ENCODE measurements around the gene SOWAHA. TPM values are rescaled to one million over a fixed set of nuclear protein-coding genes. Genes with fewer than 3 reads are reported as not detected.
"Not testable (repeated sequence)": the region's sequence is repeated elsewhere in the genome, so short reads cannot be mapped to it uniquely, and the experiment has no call there.

The SOWAHA gene
- total RNA-seq, 1 donor from 2014 or later, result 0.65 TPM

DNA sequence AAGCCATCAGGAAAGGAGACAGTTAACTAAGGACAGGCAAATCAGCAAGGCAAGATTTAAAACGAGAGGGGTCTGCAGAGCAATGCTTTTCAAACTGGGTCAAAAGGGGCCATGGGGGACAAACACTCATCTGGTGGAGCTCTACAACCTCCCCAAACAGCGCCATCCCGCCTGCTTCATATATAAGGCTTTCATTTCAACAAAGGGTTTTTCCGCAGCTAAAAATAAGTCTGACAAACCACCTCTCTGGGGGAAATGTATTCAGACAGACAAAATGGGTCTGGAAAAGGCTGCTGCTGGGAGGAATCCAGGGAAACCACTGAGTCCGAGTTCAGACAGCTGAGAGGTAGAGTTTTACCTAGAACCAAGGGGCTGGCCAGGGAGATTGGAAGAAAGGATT is 27.7 kb upstream of the SOWAHA start:
- Mint-ChIP-seq H3K9me3 (no peaks in the 10 kb centered on the region), H3K36me3 (ENCODE audit: low read depth) (no peaks in the 10 kb centered on the region), H3K4me3 (no peak overlapping the region), H3K4me1 (peaks cover 16% of the 10 kb centered on the region), H3K27ac (no peak overlapping the region), H3K27me3 (peaks cover 40% of the 10 kb centered on the region)
- intact Hi-C loops (cut with micrococcal nuclease), result no loop called here
- no peak for DNase-seq

DNA sequence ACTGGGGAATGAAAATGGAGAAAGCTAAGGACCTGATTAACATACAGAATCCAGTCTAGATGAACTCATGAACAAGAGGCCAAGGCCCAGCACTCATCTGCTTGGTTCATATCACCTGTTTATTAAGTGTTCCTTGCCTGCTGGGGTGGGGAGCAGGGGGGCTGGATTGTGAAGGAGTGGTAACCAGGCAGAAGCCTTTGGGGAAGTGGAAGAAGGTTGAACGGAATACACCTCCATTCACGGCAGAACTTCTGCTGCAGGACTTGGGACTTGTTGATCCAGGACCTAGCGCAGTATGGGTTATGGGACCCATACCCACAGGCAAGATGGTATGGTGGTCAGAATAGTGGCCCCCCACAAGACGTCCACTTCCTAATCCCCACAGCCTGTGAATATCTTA is 27.2 kb upstream of the SOWAHA start:
- intact Hi-C loops (cut with micrococcal nuclease), result no loop called here
- peaks cover 15% of the 10 kb centered on the region for H3K4me1 Mint-ChIP-seq
- no peaks in the 10 kb centered on the region for H3K36me3 Mint-ChIP-seq (ENCODE audit: low read depth)
- no peak for DNase-seq
- no peak overlapping the region for H3K27ac Mint-ChIP-seq
- peaks cover 36% of the 10 kb centered on the region for H3K27me3 Mint-ChIP-seq
- no peaks in the 10 kb centered on the region for H3K9me3 Mint-ChIP-seq
- H3K4me3 Mint-ChIP-seq, result no peak overlapping the region

DNA sequence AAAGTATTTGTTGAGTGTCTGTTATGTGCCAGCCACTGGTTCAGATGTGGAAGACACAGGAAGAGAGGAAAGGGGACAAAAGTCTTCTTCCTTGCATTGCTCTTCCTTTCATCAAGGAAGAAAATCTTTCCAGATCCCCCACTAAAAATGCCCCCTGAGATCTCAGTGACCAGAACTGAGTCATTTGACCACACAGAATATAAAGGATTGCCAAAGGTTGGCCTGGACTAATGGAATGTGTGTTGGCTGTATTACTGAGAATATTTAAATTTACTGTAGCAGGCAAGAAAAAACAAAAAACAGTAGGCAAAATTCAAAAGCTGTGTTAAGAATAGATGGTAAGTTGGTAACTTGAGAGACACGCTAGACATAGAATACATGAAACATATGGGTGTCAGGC is 26.0 kb upstream of the SOWAHA start:
- H3K36me3 Mint-ChIP-seq (ENCODE audit: low read depth), result no peaks in the 10 kb centered on the region
- H3K9me3 Mint-ChIP-seq, result no peaks in the 10 kb centered on the region
- peaks cover 7% of the 10 kb centered on the region for H3K4me1 Mint-ChIP-seq
- intact Hi-C loops (cut with micrococcal nuclease), result no loop called here
- no peak overlapping the region for H3K4me3 Mint-ChIP-seq
- no peak overlapping the region for H3K27ac Mint-ChIP-seq
- H3K27me3 Mint-ChIP-seq, result peaks cover 24% of the 10 kb centered on the region
- DNase-seq, result no peak

DNA sequence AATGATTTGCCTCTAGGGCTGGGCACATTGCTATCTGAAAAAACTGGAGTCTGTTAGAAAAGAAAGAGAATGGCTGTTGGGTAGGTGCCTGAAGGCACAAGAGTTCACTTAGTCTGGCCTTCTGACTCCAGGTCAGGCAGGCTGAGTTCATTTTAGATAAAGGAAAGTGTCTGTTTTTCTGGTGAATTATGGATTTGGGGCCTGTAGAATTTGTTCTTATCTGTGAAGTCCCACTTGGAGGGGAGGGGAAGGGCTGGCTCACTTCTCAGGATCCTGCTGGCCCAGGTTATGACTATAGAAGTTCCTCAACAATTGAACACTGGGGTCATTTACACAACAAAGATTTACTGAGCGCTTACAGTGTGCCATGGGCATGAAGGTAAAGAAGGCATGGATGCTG is 24.6 kb upstream of the SOWAHA start:
- Mint-ChIP-seq H3K27ac (no peak overlapping the region), H3K27me3 (peaks cover 20% of the 10 kb centered on the region), H3K36me3 (ENCODE audit: low read depth) (no peaks in the 10 kb centered on the region), H3K4me1 (peaks cover 3% of the 10 kb centered on the region), H3K9me3 (no peaks in the 10 kb centered on the region), H3K4me3 (no peak overlapping the region)
- intact Hi-C loops (cut with micrococcal nuclease), result no loop called here
- DNase-seq, result no peak

DNA sequence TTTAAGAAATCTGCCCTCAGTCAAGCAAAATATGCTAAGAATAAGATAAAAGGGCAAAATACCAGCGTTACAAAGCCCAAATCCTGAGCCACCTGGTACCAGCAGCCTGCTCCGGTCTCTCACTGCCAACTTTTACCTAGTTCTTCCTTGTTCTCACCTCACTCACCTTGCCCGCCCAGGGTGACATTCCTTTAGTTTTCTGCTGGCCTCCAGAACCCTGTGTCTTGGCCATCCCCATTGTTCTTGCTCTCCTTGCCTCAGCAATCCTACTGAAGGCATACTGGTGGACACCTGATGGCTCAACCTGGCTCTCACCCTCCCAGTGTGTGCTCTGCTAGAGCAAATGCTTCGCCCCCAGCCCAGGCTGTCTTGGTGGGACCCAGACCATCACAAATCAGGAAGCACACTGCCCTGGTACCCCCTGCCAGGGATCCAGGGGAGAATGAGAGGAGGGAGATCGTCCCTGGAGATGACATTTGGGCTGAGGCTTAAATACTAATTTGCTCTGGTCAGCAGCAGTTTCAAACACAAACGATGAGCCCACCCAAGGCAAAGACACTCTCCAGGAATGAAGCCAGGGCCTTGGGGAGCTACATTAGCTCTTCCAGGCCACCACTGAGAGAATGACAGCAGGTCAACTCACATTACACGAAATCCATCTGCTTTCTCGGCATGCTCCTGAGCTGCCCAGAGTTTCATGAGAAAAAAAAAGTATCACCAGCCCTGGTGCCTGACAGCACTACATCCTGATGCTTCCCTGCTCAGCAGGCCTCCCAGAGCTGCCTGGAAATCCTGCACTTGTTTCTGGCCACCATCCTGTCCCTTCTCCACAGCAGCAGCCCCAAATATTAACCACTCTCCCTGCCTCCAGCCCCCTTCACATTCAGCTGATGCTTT is 23.9 kb upstream of the SOWAHA start:
- H3K36me3 Mint-ChIP-seq (ENCODE audit: low read depth), result no peaks in the 10 kb centered on the region
- DNase-seq, result no peak
- H3K4me1 Mint-ChIP-seq, result peaks cover 3% of the 10 kb centered on the region
- no peak overlapping the region for H3K4me3 Mint-ChIP-seq
- intact Hi-C loops (cut with micrococcal nuclease), result no loop called here
- no peak overlapping the region for H3K27ac Mint-ChIP-seq
- H3K27me3 Mint-ChIP-seq, result peaks cover 23% of the 10 kb centered on the region
- H3K9me3 Mint-ChIP-seq, result no peaks in the 10 kb centered on the region

DNA sequence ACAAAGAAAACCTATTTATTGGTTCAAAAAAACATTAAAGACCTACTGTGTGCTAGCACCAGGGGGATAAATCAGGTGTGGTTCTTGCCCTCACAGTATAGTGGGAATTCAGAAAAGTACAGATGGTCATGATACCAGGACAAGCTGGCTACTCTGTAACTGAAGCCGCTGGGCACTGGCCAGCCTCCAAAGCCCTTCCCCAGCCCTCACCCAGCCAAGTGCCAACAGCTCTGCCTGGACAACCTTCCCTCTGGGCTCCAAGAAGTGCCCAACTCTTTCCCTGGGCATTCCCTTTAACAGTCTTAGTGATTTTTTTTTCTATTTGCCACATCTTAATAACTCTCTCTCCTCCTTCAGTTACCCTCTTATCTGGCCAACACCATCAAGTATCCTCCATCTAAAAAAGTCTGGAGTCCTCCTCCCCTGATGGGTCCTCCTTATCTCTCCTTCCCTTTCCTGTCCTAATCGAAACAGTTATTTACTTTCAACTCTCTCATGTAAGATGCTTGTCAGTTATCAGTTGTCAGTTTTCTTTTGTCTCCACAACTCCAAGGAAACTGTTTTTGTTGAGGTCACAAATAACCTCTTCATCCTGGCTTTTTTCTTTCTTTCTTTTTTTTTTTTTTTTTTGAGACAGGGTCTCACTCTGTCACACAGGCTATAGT is 22.8 kb upstream of the SOWAHA start:
- Mint-ChIP-seq H3K27ac (no peak overlapping the region), H3K36me3 (ENCODE audit: low read depth) (no peaks in the 10 kb centered on the region), H3K27me3 (peaks cover 26% of the 10 kb centered on the region), H3K9me3 (no peaks in the 10 kb centered on the region), H3K4me1 (peaks cover 3% of the 10 kb centered on the region), H3K4me3 (no peak overlapping the region)
- DNase-seq, result no peak
- intact Hi-C loops (cut with micrococcal nuclease), result no loop called here

DNA sequence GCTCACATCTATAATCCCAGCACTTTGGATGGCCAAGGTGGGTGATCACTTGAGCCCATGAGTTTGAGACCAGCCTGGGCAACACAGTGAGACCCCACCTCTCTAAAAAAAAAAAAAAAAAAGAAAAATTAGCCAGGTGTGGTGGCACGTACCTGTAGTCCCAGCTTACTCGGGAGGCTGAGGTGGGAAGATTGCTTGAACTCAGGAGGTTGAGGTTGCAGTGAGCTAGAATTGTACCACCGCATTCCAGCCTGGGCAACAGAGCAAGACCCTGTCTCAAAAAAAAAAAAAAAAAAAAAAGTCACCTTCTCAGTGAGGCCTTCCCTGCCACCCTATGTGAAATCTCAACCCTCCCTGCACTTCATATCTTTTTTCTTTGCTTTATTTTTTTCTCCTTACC is 22.1 kb upstream of the SOWAHA start:
- H3K9me3 Mint-ChIP-seq, result no peaks in the 10 kb centered on the region

DNA sequence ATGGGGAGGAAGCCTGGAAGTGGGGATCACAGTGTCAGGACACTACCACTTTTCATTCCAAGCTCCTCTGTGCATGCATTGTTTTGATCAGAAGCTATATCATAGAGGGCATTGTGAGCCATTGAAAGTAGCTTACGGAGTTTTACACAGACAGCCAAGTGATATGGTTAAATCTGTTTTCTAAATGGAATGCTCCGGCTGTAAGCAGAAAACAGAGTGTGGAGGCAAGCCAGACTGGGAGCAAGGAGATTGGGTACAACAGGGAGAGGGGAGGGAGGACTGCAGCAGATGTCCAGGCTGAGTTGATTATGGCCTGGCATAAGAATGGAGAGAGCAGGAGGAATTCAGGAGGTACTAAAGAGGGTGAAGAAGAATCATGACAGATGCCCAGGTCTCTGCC is 15.5 kb upstream of the SOWAHA start:
- intact Hi-C loops (cut with micrococcal nuclease), result no loop called here
- Mint-ChIP-seq H3K9me3 (no peaks in the 10 kb centered on the region), H3K36me3 (ENCODE audit: low read depth) (no peaks in the 10 kb centered on the region), H3K27ac (no peak overlapping the region), H3K4me3 (no peak overlapping the region), H3K27me3 (peaks cover 49% of the 10 kb centered on the region), H3K4me1 (peaks cover 3% of the 10 kb centered on the region)
- DNase-seq, result no peak

More for the DNA sequence above, 22.1 kb upstream of the SOWAHA start:
- Mint-ChIP-seq H3K27ac (no peak overlapping the region), H3K27me3 (peaks cover 22% of the 10 kb centered on the region), H3K4me3 (no peak overlapping the region), H3K4me1 (peaks cover 2% of the 10 kb centered on the region), H3K36me3 (ENCODE audit: low read depth) (no peaks in the 10 kb centered on the region)
- no peak for DNase-seq
- intact Hi-C loops (cut with micrococcal nuclease), result no loop called here

DNA sequence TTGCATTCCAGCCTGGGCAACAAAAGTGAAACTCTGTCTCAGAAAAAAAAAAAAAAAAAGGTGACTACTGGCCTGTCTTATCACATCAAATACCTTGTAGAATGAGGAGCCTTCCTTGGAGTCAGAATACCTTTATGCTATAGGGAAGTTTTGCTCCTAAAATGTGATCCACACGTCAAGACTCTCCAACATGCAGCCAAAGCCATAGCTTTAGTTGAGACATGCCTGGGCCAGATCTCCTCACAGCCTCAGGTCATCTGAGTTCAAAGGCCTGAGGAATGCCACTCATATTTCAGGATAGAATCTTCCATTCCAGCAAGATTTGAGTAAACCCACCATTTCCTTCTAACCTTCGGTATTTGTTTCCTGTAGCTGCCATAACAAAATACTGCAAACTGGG is 13.7 kb upstream of the SOWAHA start:
- Mint-ChIP-seq H3K4me3 (no peak overlapping the region), H3K27ac (no peak overlapping the region), H3K9me3 (peaks cover 3% of the 10 kb centered on the region), H3K4me1 (peaks cover 3% of the 10 kb centered on the region), H3K36me3 (ENCODE audit: low read depth) (no peaks in the 10 kb centered on the region), H3K27me3 (peaks cover 59% of the 10 kb centered on the region)
- DNase-seq, result no peak
- intact Hi-C loops (cut with micrococcal nuclease), result no loop called here

DNA sequence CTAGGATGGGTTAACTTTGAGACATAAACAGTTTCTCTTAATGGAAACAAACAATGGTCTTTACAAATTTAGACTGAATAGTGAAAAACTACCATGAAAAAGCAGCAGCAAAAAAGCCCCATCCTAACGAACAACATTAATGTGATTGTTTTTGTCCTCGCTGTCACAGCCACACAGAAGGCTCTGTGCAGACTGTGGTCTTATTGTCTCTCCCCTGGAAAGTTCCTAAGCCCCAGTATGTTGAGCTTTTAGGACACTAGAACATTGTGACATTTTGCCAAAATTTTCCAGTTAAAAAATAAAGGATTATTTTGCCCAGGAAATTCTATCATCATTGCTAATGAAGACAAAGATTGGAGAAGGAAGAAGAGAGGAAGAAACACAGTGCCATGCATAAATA is 12.6 kb upstream of the SOWAHA start:
- intact Hi-C loops (cut with micrococcal nuclease), result loop anchor here (5.0 kb wide), 1 partner anchor 273 kb away; no protein-coding TSS in a partner anchor
- Mint-ChIP-seq H3K36me3 (ENCODE audit: low read depth) (no peaks in the 10 kb centered on the region), H3K4me3 (no peak overlapping the region), H3K4me1 (peaks cover 3% of the 10 kb centered on the region), H3K27ac (no peak overlapping the region), H3K9me3 (peaks cover 7% of the 10 kb centered on the region), H3K27me3 (peaks cover 61% of the 10 kb centered on the region)
- no peak for DNase-seq

DNA sequence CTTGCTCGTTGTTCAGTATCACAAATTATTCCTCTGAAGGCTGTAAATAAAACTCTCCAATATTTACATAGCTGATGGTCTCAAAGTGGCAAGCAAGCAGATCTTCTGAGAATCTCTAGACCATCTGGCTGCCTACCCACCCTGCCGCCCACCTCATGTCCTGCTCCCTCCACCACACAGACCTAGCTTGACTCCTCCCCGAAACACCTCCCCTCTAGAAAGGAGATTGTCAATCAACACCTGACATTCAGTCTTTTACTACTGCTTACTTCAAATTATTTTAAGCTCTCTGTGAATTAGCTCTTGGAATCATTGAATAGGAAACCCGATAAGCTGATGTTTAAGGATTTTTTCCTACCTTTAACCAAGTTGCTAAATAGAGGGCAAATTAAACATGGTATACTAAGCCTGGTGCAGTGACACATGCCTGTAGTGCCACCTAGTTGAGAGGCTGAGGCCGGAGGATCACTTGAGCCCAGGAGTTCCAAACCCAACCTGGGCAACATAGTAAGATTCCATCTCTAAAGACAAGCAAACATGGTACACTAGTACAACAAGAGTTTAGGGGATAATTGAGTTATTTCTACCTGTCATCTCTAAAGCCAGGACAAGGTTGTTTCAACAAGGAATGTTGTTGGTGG is 10.9 kb upstream of the SOWAHA start:
- peaks cover 60% of the 10 kb centered on the region for H3K27me3 Mint-ChIP-seq
- H3K4me3 Mint-ChIP-seq, result no peak overlapping the region
- H3K36me3 Mint-ChIP-seq (ENCODE audit: low read depth), result no peaks in the 10 kb centered on the region
- DNase-seq, result no peak
- intact Hi-C loops (cut with micrococcal nuclease), result loop anchor here (5.0 kb wide), 1 partner anchor 275 kb away; no protein-coding TSS in a partner anchor
- peaks cover 7% of the 10 kb centered on the region for H3K9me3 Mint-ChIP-seq
- H3K27ac Mint-ChIP-seq, result no peak overlapping the region
- H3K4me1 Mint-ChIP-seq, result peaks cover 3% of the 10 kb centered on the region

DNA sequence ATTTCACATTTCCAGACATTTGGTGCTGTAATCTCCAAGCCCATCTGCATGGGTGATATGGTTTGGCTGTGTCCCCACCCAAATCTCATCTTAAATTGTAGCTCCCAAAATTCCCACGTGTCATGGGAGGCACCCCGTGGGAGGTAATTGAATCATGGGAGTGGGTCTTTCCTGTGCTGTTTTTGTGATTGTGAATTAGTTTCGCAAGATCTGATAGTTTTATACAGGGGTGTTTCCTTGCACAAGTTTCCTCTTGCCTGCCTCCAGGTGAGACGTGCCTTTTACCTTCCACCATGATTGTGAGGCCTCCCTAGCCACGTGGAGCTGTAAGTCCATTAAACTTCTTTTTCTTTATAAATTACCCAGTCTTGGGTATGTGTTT is 10.4 kb upstream of the SOWAHA start:
- H3K27me3 Mint-ChIP-seq, result peaks cover 59% of the 10 kb centered on the region
- not testable (repeated sequence) for H3K36me3 Mint-ChIP-seq (ENCODE audit: low read depth); H3K4me1 Mint-ChIP-seq; H3K27ac Mint-ChIP-seq; DNase-seq; H3K9me3 Mint-ChIP-seq; H3K4me3 Mint-ChIP-seq
- intact Hi-C loops (cut with micrococcal nuclease), result loop anchor here (5.0 kb wide), 1 partner anchor 275 kb away; no protein-coding TSS in a partner anchor

DNA sequence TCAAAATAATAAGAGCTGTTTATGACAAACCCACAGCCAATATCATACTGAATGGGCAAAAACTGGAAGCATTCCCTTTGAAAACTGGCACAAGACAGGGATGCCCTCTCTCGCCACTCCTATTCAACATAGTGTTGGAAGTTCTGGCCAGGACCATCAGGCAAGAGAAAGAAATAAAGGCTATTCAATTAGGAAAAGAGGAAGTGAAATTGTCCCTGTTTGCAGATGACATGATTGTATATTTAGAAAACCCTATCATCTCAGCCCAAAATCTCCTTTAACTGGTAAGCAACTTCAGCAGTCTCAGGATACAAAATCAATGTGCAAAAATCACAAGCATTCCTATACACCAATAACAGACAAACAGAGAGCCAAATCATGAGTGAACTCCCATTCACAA is 8.9 kb upstream of the SOWAHA start:
- H3K9me3 Mint-ChIP-seq; H3K27ac Mint-ChIP-seq; DNase-seq; H3K4me1 Mint-ChIP-seq; H3K36me3 Mint-ChIP-seq (ENCODE audit: low read depth); H3K4me3 Mint-ChIP-seq: not testable (repeated sequence)
- intact Hi-C loops (cut with micrococcal nuclease), result loop anchor here (5.0 kb wide), 1 partner anchor 277 kb away; no protein-coding TSS in a partner anchor
- H3K27me3 Mint-ChIP-seq, result peaks cover 65% of the 10 kb centered on the region

DNA sequence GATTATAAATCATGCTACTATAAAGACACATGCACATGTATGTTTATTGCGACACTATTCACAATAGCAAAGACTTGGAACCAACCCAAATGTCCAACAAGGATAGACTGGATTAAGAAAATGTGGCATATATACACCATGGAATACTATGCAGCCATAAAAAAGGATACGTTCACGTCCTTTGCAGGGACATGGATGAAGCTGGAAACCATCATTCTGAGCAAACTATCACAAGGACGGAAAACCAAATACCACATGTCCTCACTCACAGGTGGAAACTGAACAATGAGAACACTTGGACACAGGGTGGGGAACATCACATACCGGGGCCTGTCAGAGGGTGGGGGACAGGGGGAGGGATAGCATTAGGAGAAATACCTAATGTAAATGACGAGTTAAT is 7.2 kb upstream of the SOWAHA start:
- DNase-seq; H3K27ac Mint-ChIP-seq; H3K36me3 Mint-ChIP-seq (ENCODE audit: low read depth); H3K4me3 Mint-ChIP-seq; intact Hi-C loops (cut with micrococcal nuclease); H3K4me1 Mint-ChIP-seq; H3K9me3 Mint-ChIP-seq: not testable (repeated sequence)
- peaks cover 71% of the 10 kb centered on the region for H3K27me3 Mint-ChIP-seq
